ENCODE measurements around the gene CDR2L. TPM values are rescaled to one million over a fixed set of nuclear protein-coding genes. Genes with fewer than 3 reads are reported as not detected.

The CDR2L gene
- total and polyA plus RNA-seq, 4 donors = 8.5 to 19.0 (median 11.2) TPM

GRCh38 chr17:74941128-74941725 lies 46.2 kb upstream of the CDR2L start:
- no peak overlapping the region for H3K9ac ChIP-seq (ENCODE audit: insufficient read depth in 1 of 2, low read length in 2 of 2)
- H3K27ac ChIP-seq (ENCODE audit: low read depth in 1 of 2, low read length in 1 of 2) = no peak overlapping the region
- DNase-seq = no peak
- TF ChIP-seq CTCF (IDR thresholded peaks at IDR 0.05; ENCODE audit: control extremely low read depth, extremely low read depth) = no peak
- no peaks in the 10 kb centered on the region for H3K36me3 ChIP-seq (ENCODE audit: control insufficient read depth in 4 of 4, insufficient read depth in 4 of 4, low read length in 4 of 4)
- peaks cover 0 to 2% (median 0%) of the 10 kb centered on the region in 4 donors for H3K9me3 ChIP-seq (ENCODE audit: control insufficient read depth in 4 of 4, insufficient read depth in 3 of 4, low read length in 3 of 4)
- ATAC-seq (ENCODE audit: insufficient read depth, low FRiP score) = no peak
- H3K4me1 ChIP-seq (ENCODE audit: control insufficient read depth in 5 of 5, insufficient read depth in 5 of 5, low read length in 5 of 5) = no peaks in the 10 kb centered on the region
- peaks cover 0 to 48% (median 18%) of the 10 kb centered on the region in 3 donors for H3K27me3 ChIP-seq (ENCODE audit: control insufficient read depth in 3 of 3, insufficient read depth in 3 of 3, low read length in 2 of 3)
- WGBS, 2 donors = 78 to 85% methylated on average over 20 to 21 of the region's 21 CpGs
- no peak overlapping the region for H3K4me3 ChIP-seq

- DNase-seq (no peak), ATAC-seq (ENCODE audit: insufficient read depth, low FRiP score) (no peak)
- Histone ChIP-seq H3K9ac (ENCODE audit: insufficient read depth in 1 of 2, low read length in 2 of 2) (no peak overlapping the region), H3K4me3 (no peak overlapping the region), H3K9me3 (ENCODE audit: control insufficient read depth in 4 of 4, insufficient read depth in 3 of 4, low read length in 3 of 4) (no peaks in the 10 kb centered on the region), H3K27ac (ENCODE audit: low read depth in 1 of 2, low read length in 1 of 2) (no peak overlapping the region), H3K4me1 (ENCODE audit: control insufficient read depth in 5 of 5, insufficient read depth in 5 of 5, low read length in 5 of 5) (no peaks in the 10 kb centered on the region), H3K27me3 (ENCODE audit: control insufficient read depth in 3 of 3, insufficient read depth in 3 of 3, low read length in 2 of 3) (peaks cover 0 to 21% (median 2%) of the 10 kb centered on the region in 3 donors), H3K36me3 (ENCODE audit: control insufficient read depth in 4 of 4, insufficient read depth in 4 of 4, low read length in 4 of 4) (no peaks in the 10 kb centered on the region)
- TF ChIP-seq CTCF (IDR thresholded peaks at IDR 0.05; ENCODE audit: control extremely low read depth, extremely low read depth) = no peak
- WGBS, 2 donors = 66 to 69% methylated on average over 13 of the region's 13 CpGs
These were observed 43.5 kb upstream of the CDR2L start for GRCh38 chr17:74943808-74944522.

GRCh38 chr17:74945543-74945942 lies 41.9 kb upstream of the CDR2L start:
- 43 to 55% methylated on average over 6 of the region's 6 CpGs for WGBS, 2 donors
- no peaks in the 10 kb centered on the region for H3K4me1 ChIP-seq (ENCODE audit: control insufficient read depth in 5 of 5, insufficient read depth in 5 of 5, low read length in 5 of 5)
- DNase-seq (no peak), ATAC-seq (ENCODE audit: insufficient read depth, low FRiP score) (no peak)
- no peak for TF ChIP-seq CTCF (IDR thresholded peaks at IDR 0.05; ENCODE audit: control extremely low read depth, extremely low read depth)
- H3K9ac ChIP-seq (ENCODE audit: insufficient read depth in 1 of 2, low read length in 2 of 2) = no peak overlapping the region
- H3K4me3 ChIP-seq = no peak overlapping the region
- H3K9me3 ChIP-seq (ENCODE audit: control insufficient read depth in 4 of 4, insufficient read depth in 3 of 4, low read length in 3 of 4) = no peaks in the 10 kb centered on the region
- H3K27ac ChIP-seq (ENCODE audit: low read depth in 1 of 2, low read length in 1 of 2) = no peak overlapping the region
- peaks cover 0 to 13% (median 2%) of the 10 kb centered on the region in 3 donors for H3K27me3 ChIP-seq (ENCODE audit: control insufficient read depth in 3 of 3, insufficient read depth in 3 of 3, low read length in 2 of 3)
- no peaks in the 10 kb centered on the region for H3K36me3 ChIP-seq (ENCODE audit: control insufficient read depth in 4 of 4, insufficient read depth in 4 of 4, low read length in 4 of 4)

Measured in lung (tissue), 12 donors.